Upper lobe of right lung (tissue), 1 donor: Measurements from ENCODE around the gene CEP76. TPM values are rescaled to one million over a fixed set of nuclear protein-coding genes. Genes with fewer than 3 reads are reported as not detected.

ENCODE experiments used
- ATAC-seq: fragments of 200-7000 bp; cut with Tn5 transposase; one replicate; pipeline ENCODE4 v1.9.1; 2020; ENCODE audit warnings: mild to moderate bottlenecking, moderate library complexity
- DNase-seq: peaks from one replicate; pipeline ENCODE4 v3.0.0-alpha.2; 2020
- H3K27ac ChIP-seq: fragments of 200-600 bp; one replicate; pipeline ENCODE4 v1.8.0; 2022
- H3K27me3 ChIP-seq: fragments of 200-600 bp; one replicate; pipeline ENCODE4 v1.8.0; 2022; ENCODE audit warnings: mild to moderate bottlenecking
- H3K36me3 ChIP-seq: fragments of 200-600 bp; one replicate; pipeline ENCODE4 v1.8.0; 2022
- H3K4me1 ChIP-seq: fragments of 200-600 bp; one replicate; pipeline ENCODE4 v1.8.0; 2022
- H3K4me3 ChIP-seq: fragments of 200-600 bp; one replicate; pipeline ENCODE4 v1.8.0; 2022; ENCODE audit warnings: mild to moderate bottlenecking
- H3K9me3 ChIP-seq: fragments of 200-600 bp; one replicate; pipeline ENCODE4 v1.8.0; 2022
- CTCF ChIP-seq: fragments of 200-600 bp; IDR thresholded peaks from one replicate; pipeline ENCODE4 v1.8.0; 2022; ENCODE audit warnings: antibody characterized with exemption
- intact Hi-C: fragments of 100-400 bp; cut with DNase I; formaldehyde crosslinking; loops from one replicate; pipeline ENCODE4 v1.11.0; 2022
- total RNA-seq: library from RNA; stranded (reverse); fragmentation: NEBNext Ultra II Directional; extraction: Animal tissue kit (Norgen Biotek cat#: 25700); gene quantifications from one replicate; pipeline ENCODE4 v1.2.1, GENCODE V29; 2021
- donor health status: DM: no; HTN: yes; CAD: no; lungs with severe emphysema.

Gene CEP76
- total RNA-seq, 1 donor from 2014 or later: 5.6 TPM

GRCh38 chr18:12639990-12640880 lies 62.3 kb downstream of the CEP76 start:
- intact Hi-C loops: no loop called here
- TF ChIP-seq CTCF: no peak
- H3K27ac ChIP-seq: no peak overlapping the region
- peaks cover 20% of the 10 kb centered on the region for H3K4me1 ChIP-seq
- H3K4me3 ChIP-seq: no peak overlapping the region
- ATAC-seq: no peak
- H3K9me3 ChIP-seq: no peaks in the 10 kb centered on the region
- no peaks in the 10 kb centered on the region for H3K36me3 ChIP-seq
- H3K27me3 ChIP-seq: no peaks in the 10 kb centered on the region
- DNase-seq: no peak

GRCh38 chr18:12638644-12639124 lies 63.8 kb downstream of the CEP76 start:
- intact Hi-C loops: no loop called here
- H3K27me3 ChIP-seq: no peaks in the 10 kb centered on the region
- H3K4me3 ChIP-seq: no peak overlapping the region
- ATAC-seq: no peak
- H3K4me1 ChIP-seq: peaks cover 14% of the 10 kb centered on the region
- no peak overlapping the region for H3K27ac ChIP-seq
- H3K36me3 ChIP-seq: no peaks in the 10 kb centered on the region
- DNase-seq: no peak
- no peak for TF ChIP-seq CTCF
- H3K9me3 ChIP-seq: no peaks in the 10 kb centered on the region

GRCh38 chr18:12637901-12638643 lies 64.5 kb downstream of the CEP76 start:
- Histone ChIP-seq H3K4me1 (peaks cover 14% of the 10 kb centered on the region), H3K27me3 (no peaks in the 10 kb centered on the region), H3K36me3 (no peaks in the 10 kb centered on the region), H3K4me3 (no peak overlapping the region), H3K9me3 (no peaks in the 10 kb centered on the region), H3K27ac (no peak overlapping the region)
- TF ChIP-seq CTCF: no peak
- DNase-seq (no peak), ATAC-seq (no peak)
- intact Hi-C loops: no loop called here

- TF ChIP-seq CTCF: no peak
- H3K36me3 ChIP-seq: no peaks in the 10 kb centered on the region
- no peak overlapping the region for H3K4me3 ChIP-seq
- no peak for ATAC-seq
- H3K27ac ChIP-seq: no peak overlapping the region
- DNase-seq: no peak
- H3K4me1 ChIP-seq: peaks cover 10% of the 10 kb centered on the region
- H3K9me3 ChIP-seq: no peaks in the 10 kb centered on the region
- H3K27me3 ChIP-seq: no peaks in the 10 kb centered on the region
- intact Hi-C loops: no loop called here
Observed at GRCh38 chr18:12637393-12637792, 65.1 kb downstream of the CEP76 start.

GRCh38 chr18:12631831-12632477 lies 70.6 kb downstream of the CEP76 start:
- H3K36me3 ChIP-seq: no peaks in the 10 kb centered on the region
- no peaks in the 10 kb centered on the region for H3K27me3 ChIP-seq
- H3K4me1 ChIP-seq: no peaks in the 10 kb centered on the region
- no peak for ATAC-seq
- intact Hi-C loops: no loop called here
- H3K9me3 ChIP-seq: no peaks in the 10 kb centered on the region
- DNase-seq: no peak
- no peak overlapping the region for H3K4me3 ChIP-seq
- TF ChIP-seq CTCF: no peak
- no peak overlapping the region for H3K27ac ChIP-seq
